ENCODE results near the gene FAM43A. TPM values are rescaled to one million over a fixed set of nuclear protein-coding genes. Genes with fewer than 3 reads are reported as not detected.

FAM43A gene
- total and polyA plus RNA-seq, 9 donors = 4.0 to 12.1 (median 6.3) TPM

- no peak for DNase-seq
- no peaks in the 10 kb centered on the region for H3K36me3 ChIP-seq
- no peaks in the 10 kb centered on the region for H3K27me3 ChIP-seq
- H3K9me3 ChIP-seq = no peaks in the 10 kb centered on the region
- H3K4me3 ChIP-seq = no peak overlapping the region
- H3K27ac ChIP-seq = no peak overlapping the region
- WGBS, 3 donors = 83 to 93% (median 89%) methylated on average over 2 of the region's 2 CpGs
- intact Hi-C loops (cut with DNase I) = no loop called here
- no peaks in the 10 kb centered on the region for H3K4me1 ChIP-seq (ENCODE audit: insufficient read depth)
- no peak for TF ChIP-seq POLR2A (IDR thresholded peaks at IDR 0.05)
- no peak for TF ChIP-seq EP300 (IDR thresholded peaks at IDR 0.05)
- TF ChIP-seq, protein P1, sequence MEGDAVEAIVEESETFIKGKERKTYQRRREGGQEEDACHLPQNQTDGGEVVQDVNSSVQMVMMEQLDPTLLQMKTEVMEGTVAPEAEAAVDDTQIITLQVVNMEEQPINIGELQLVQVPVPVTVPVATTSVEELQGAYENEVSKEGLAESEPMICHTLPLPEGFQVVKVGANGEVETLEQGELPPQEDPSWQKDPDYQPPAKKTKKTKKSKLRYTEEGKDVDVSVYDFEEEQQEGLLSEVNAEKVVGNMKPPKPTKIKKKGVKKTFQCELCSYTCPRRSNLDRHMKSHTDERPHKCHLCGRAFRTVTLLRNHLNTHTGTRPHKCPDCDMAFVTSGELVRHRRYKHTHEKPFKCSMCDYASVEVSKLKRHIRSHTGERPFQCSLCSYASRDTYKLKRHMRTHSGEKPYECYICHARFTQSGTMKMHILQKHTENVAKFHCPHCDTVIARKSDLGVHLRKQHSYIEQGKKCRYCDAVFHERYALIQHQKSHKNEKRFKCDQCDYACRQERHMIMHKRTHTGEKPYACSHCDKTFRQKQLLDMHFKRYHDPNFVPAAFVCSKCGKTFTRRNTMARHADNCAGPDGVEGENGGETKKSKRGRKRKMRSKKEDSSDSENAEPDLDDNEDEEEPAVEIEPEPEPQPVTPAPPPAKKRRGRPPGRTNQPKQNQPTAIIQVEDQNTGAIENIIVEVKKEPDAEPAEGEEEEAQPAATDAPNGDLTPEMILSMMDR (IDR thresholded peaks at IDR 0.05) = no peak
Measured at GRCh38 chr3:194728986-194729385, 43.3 kb downstream of the FAM43A start.

- Histone ChIP-seq H3K9me3 (no peaks in the 10 kb centered on the region), H3K27ac (no peak overlapping the region), H3K4me1 (ENCODE audit: insufficient read depth) (no peaks in the 10 kb centered on the region), H3K27me3 (no peaks in the 10 kb centered on the region), H3K36me3 (no peaks in the 10 kb centered on the region), H3K4me3 (no peak overlapping the region)
- intact Hi-C loops (cut with DNase I) = no loop called here
- DNase-seq = no peak
- TF ChIP-seq, protein P1 (IDR thresholded peaks at IDR 0.05) = no peak
- no peak for TF ChIP-seq POLR2A (IDR thresholded peaks at IDR 0.05)
- no peak for TF ChIP-seq EP300 (IDR thresholded peaks at IDR 0.05)
- 34 to 61% (median 34%) methylated on average over 10 of the region's 10 CpGs for WGBS, 3 donors
Measured at GRCh38 chr3:194730365-194730764, 44.7 kb downstream of the FAM43A start.

- Histone ChIP-seq H3K36me3 (no peaks in the 10 kb centered on the region), H3K4me1 (ENCODE audit: insufficient read depth) (no peaks in the 10 kb centered on the region), H3K4me3 (no peak overlapping the region), H3K27me3 (no peaks in the 10 kb centered on the region), H3K27ac (no peak overlapping the region), H3K9me3 (no peaks in the 10 kb centered on the region)
- DNase-seq = no peak
- TF ChIP-seq POLR2A (IDR thresholded peaks at IDR 0.05) (no peak), EP300 (IDR thresholded peaks at IDR 0.05) (no peak)
- TF ChIP-seq, protein P1 (IDR thresholded peaks at IDR 0.05) = no peak
- intact Hi-C loops (cut with DNase I) = no loop called here
- WGBS, 3 donors = 71 to 86% (median 73%) methylated on average over 5 of the region's 5 CpGs
Measured at GRCh38 chr3:194731506-194732073, 45.9 kb downstream of the FAM43A start.

DNA sequence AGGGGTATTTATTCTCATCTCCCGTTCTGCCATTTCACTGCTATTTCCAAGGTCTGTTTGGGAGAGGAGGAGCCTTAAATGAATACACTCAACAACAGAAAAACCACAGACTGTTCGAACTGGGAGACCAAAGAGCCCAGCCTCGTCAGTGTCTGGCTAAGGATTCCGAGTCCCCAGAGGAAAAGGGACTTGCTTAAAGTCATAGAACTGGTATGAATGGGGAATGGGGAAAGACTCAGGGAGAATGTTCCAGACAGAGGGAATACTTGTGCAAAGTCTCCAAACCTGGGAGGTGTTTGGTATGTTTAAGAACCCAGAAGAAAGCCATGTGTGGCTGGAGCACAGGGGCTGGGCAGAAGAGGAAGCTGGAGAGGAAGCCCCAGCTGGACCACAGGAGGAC lies 46.9 kb downstream of the FAM43A start:
- intact Hi-C loops (cut with DNase I) = no loop called here
- H3K36me3 ChIP-seq = no peaks in the 10 kb centered on the region
- TF ChIP-seq EP300 (IDR thresholded peaks at IDR 0.05) = no peak
- TF ChIP-seq, protein P1 (IDR thresholded peaks at IDR 0.05) = no peak
- TF ChIP-seq POLR2A (IDR thresholded peaks at IDR 0.05) = no peak
- H3K9me3 ChIP-seq = no peaks in the 10 kb centered on the region
- H3K4me1 ChIP-seq (ENCODE audit: insufficient read depth) = no peaks in the 10 kb centered on the region
- H3K27ac ChIP-seq = no peak overlapping the region
- no peak for DNase-seq
- 57 to 72% (median 66%) methylated on average over 4 of the region's 4 CpGs for WGBS, 3 donors
- H3K4me3 ChIP-seq = no peak overlapping the region
- no peaks in the 10 kb centered on the region for H3K27me3 ChIP-seq
